PC-3 (cell line): Measurements from ENCODE around the gene IFITM2. TPM values are rescaled to one million over a fixed set of nuclear protein-coding genes. Genes with fewer than 3 reads are reported as not detected.
"Not testable (repeated sequence)": the region's sequence is repeated elsewhere in the genome, so short reads cannot be mapped to it uniquely, and the experiment has no call there.

Source experiments
- ATAC-seq: fragments of 200-7000 bp; cut with Tn5 transposase; 2 replicates; pipeline ENCODE4 v1.9.1; 2020; ENCODE audit warnings: mild to moderate bottlenecking, moderate library complexity
- BruUV-seq: library from RNA; stranded (reverse); fragments of 400-500 nt; replicated peaks from 2 replicates; lab custom pipeline; 2021; lab: Mats Ljungman, UMichigan
- CTCF ChIA-PET: fragments of 300-600 bp; sonication (Branson Sonifier 250); formaldehyde crosslinking; loops from one replicate; lab custom pipeline; 2022; ENCODE audit warnings: antibody characterized with exemption; lab: Charles Lee
- POLR2A ChIA-PET: fragments of 300-600 bp; sonication (Branson Sonifier 250); formaldehyde crosslinking; loops from one replicate; lab custom pipeline; 2022; ENCODE audit warnings: antibody characterized with exemption; ENCODE audit not compliant: unreplicated experiment; lab: Charles Lee
- DNase-seq: peaks from one replicate; pipeline ENCODE4 v3.0.0-alpha.2; 2015
- H2AFZ ChIP-seq: fragments of 300-600 bp; sonication (generic); 2 replicates; pipeline ENCODE4 v1.6.0; 2016; ENCODE audit warnings: antibody characterized with exemption, low read length
- H3F3A ChIP-seq: fragments of 300-600 bp; sonication (generic); one replicate; pipeline ENCODE4 v1.6.0; 2017; ENCODE audit warnings: antibody characterized with exemption, low read length, control low read depth, mild to moderate bottlenecking; ENCODE audit not compliant: unreplicated experiment
- H3K27ac ChIP-seq: fragments of 300-600 bp; sonication (generic); 2 replicates; pipeline ENCODE4 v1.5.1; 2016; ENCODE audit warnings: mild to moderate bottlenecking, low read length
- H3K27me3 ChIP-seq: fragments of 300-600 bp; sonication (generic); 2 replicates; pipeline ENCODE4 v1.6.1; 2016; ENCODE audit warnings: low read length, mixed read lengths
- H3K36me3 ChIP-seq: fragments of 300-600 bp; sonication (generic); 2 replicates; pipeline ENCODE4 v1.6.1; 2016; ENCODE audit warnings: low read depth, mixed run types, low read length, mixed read lengths
- H3K4me1 ChIP-seq: fragments of 300-600 bp; sonication (generic); 2 replicates; pipeline ENCODE4 v1.5.1; 2016; ENCODE audit warnings: low read length; ENCODE audit not compliant: insufficient read depth
- H3K4me2 ChIP-seq: fragments of 300-600 bp; sonication (generic); 2 replicates; pipeline ENCODE4 v1.6.0; 2016; ENCODE audit warnings: low read length
- H3K4me3 ChIP-seq: fragments of 300-600 bp; sonication (generic); 2 replicates; pipeline ENCODE4 v1.5.1; 2016; ENCODE audit warnings: mild to moderate bottlenecking, low read length, mixed read lengths
- H3K79me2 ChIP-seq: fragments of 300-600 bp; sonication (generic); 2 replicates; pipeline ENCODE4 v1.6.1; 2017; ENCODE audit warnings: low read length, mixed read lengths
- H3K9ac ChIP-seq: fragments of 300-600 bp; sonication (generic); 2 replicates; pipeline ENCODE4 v1.6.0; 2016; ENCODE audit warnings: mild to moderate bottlenecking, low read length
- H3K9me2 ChIP-seq: fragments of 300-600 bp; sonication (generic); replicated peaks from 2 replicates; pipeline ENCODE4 v1.6.1; 2016; ENCODE audit warnings: mixed run types, low read length, mixed read lengths
- H3K9me3 ChIP-seq: fragments of 300-600 bp; sonication (generic); 2 replicates; pipeline ENCODE4 v1.6.1; 2016; ENCODE audit warnings: low read length, mixed read lengths
- H4K20me1 ChIP-seq: fragments of 300-600 bp; sonication (generic); 2 replicates; pipeline ENCODE4 v1.6.1; 2016; ENCODE audit warnings: low read length, mixed read lengths
- EZH2phosphoT487 ChIP-seq: fragments of 300-600 bp; sonication (generic); IDR thresholded peaks from 2 replicates; pipeline ENCODE4 v1.6.1; 2018; ENCODE audit warnings: mild to moderate bottlenecking, antibody characterized with exemption, low read length, borderline replicate concordance
- intact Hi-C: fragments of 100-400 bp; cut with micrococcal nuclease; formaldehyde crosslinking; loops from 2 replicates; pipeline ENCODE4 v1.9.0; 2023
- total RNA-seq: library from RNA; depleted of rRNA; stranded (reverse); fragments of >200 nt; gene quantifications from 2 replicates; pipeline ENCODE4 v1.2.3, GENCODE V29; 2014
- TF ChIP-seq, protein P1 (sequence below): fragments of 300-600 bp; sonication (generic); conservative IDR thresholded peaks from 2 replicates; pipeline ENCODE4 v1.5.1; 2017; ENCODE audit warnings: antibody characterized with exemption, low read depth, mild to moderate bottlenecking, low read length

Gene IFITM2
- total RNA-seq, 1 experiment from 2014 or later = 49.0 TPM

DNA sequence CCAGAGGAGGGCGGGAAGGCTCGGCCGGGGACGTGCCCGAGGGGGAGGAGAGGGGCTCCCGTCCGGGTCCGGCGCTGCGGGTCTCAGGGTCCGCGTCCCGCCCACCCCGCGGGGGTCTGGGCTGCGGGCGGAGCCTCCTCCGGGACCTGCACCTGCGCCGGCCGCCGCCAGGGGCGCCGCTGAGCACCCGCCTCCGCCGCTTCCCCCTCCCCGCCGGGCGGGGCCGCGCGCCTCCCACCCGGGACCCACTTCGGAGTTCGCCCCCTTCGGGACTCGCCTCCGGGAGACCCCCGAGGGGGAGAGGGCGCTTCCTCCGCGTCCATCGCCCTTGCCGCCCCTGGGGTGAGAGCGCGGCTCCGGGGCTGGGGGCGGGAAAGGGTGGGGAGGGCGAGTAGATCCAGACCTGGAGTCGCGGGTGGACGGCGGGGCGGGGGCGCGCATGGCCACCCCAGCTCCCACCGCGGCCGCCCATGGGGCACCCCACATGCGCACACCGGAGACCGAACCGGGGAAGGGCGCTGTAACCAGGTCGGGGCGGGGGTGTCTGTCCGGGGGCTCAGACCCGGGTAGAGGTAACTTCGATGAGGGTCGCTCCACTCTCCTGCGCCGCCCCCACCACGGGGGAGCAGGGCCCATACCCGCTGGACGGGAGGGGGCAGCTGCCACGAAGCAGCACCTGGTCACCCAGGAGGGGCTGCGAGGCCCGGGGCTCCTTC is 10.9 kb downstream of the IFITM2 start:
- H3K27me3 ChIP-seq, H4K20me1 ChIP-seq, CTCF ChIA-PET, H3K9me3 ChIP-seq, H3K36me3 ChIP-seq, H3K27ac ChIP-seq, POLR2A ChIA-PET, H3K4me1 ChIP-seq, BruUV-seq, intact Hi-C loops, H3K9me2 ChIP-seq, H2AFZ ChIP-seq, H3F3A ChIP-seq, DNase-seq, H3K9ac ChIP-seq: not testable (repeated sequence)
- Histone ChIP-seq H3K4me3 (peak overlapping the region; percentile 71), H3K4me2 (peak overlapping the region; percentile 86), H3K79me2 (peaks cover 10% of the 10 kb centered on the region)
- peak; percentile 31 for ATAC-seq

GRCh38 chr11:319121-319887 is 11.7 kb downstream of the IFITM2 start:
- peak overlapping the region; percentile 86 for H3K4me2 ChIP-seq
- H3K4me1 ChIP-seq, H2AFZ ChIP-seq, BruUV-seq, H3F3A ChIP-seq, H3K27ac ChIP-seq, H3K9me3 ChIP-seq, H3K27me3 ChIP-seq, intact Hi-C loops, POLR2A ChIA-PET, H3K9me2 ChIP-seq, H4K20me1 ChIP-seq, CTCF ChIA-PET, H3K36me3 ChIP-seq: not testable (repeated sequence)
- ATAC-seq = peak; percentile 46
- H3K9ac ChIP-seq = peak overlapping the region; percentile 33
- peak; percentile 13 for DNase-seq
- H3K79me2 ChIP-seq = peaks cover 10% of the 10 kb centered on the region
- H3K4me3 ChIP-seq = peak overlapping the region; percentile 71

- H3K9me3 ChIP-seq, BruUV-seq, H3K27ac ChIP-seq, H3K27me3 ChIP-seq, POLR2A ChIA-PET, CTCF ChIA-PET, DNase-seq, H3F3A ChIP-seq, intact Hi-C loops, H2AFZ ChIP-seq, H4K20me1 ChIP-seq, H3K9me2 ChIP-seq, H3K4me1 ChIP-seq, H3K36me3 ChIP-seq: not testable (repeated sequence)
- Histone ChIP-seq H3K79me2 (peaks cover 10% of the 10 kb centered on the region), H3K4me3 (peak overlapping the region; percentile 82), H3K4me2 (peak overlapping the region; percentile 86), H3K9ac (peak overlapping the region; percentile 74)
- ATAC-seq = peak; percentile 1
These were observed 12.3 kb downstream of the IFITM2 start for GRCh38 chr11:319888-320273.

GRCh38 chr11:324156-324555 is 16.5 kb downstream of the IFITM2 start:
- Histone ChIP-seq H3K4me1 (no peaks in the 10 kb centered on the region; the same call in 1 of the 2 replicates), H3K27me3 (no peaks in the 10 kb centered on the region), H3K9me2 (no peaks in the 10 kb centered on the region), H3K9me3 (no peaks in the 10 kb centered on the region), H3K79me2 (peaks cover 10% of the 10 kb centered on the region), H2AFZ (no peak overlapping the region), H3F3A (no peaks in the 10 kb centered on the region), H4K20me1 (no peaks in the 10 kb centered on the region), H3K4me2 (no peak overlapping the region), H3K9ac (no peak overlapping the region), H3K36me3 (no peaks in the 10 kb centered on the region), H3K27ac (no peak overlapping the region), H3K4me3 (no peak overlapping the region)
- intact Hi-C loops = no loop called here
- DNase-seq (no peak), ATAC-seq (no peak)
- POLR2A ChIA-PET = no interaction called here
- TF ChIP-seq, protein P1, sequence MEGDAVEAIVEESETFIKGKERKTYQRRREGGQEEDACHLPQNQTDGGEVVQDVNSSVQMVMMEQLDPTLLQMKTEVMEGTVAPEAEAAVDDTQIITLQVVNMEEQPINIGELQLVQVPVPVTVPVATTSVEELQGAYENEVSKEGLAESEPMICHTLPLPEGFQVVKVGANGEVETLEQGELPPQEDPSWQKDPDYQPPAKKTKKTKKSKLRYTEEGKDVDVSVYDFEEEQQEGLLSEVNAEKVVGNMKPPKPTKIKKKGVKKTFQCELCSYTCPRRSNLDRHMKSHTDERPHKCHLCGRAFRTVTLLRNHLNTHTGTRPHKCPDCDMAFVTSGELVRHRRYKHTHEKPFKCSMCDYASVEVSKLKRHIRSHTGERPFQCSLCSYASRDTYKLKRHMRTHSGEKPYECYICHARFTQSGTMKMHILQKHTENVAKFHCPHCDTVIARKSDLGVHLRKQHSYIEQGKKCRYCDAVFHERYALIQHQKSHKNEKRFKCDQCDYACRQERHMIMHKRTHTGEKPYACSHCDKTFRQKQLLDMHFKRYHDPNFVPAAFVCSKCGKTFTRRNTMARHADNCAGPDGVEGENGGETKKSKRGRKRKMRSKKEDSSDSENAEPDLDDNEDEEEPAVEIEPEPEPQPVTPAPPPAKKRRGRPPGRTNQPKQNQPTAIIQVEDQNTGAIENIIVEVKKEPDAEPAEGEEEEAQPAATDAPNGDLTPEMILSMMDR = no peak
- TF ChIP-seq EZH2phosphoT487 = no peak
- CTCF ChIA-PET = no interaction called here
- BruUV-seq = no TSS peak

DNA sequence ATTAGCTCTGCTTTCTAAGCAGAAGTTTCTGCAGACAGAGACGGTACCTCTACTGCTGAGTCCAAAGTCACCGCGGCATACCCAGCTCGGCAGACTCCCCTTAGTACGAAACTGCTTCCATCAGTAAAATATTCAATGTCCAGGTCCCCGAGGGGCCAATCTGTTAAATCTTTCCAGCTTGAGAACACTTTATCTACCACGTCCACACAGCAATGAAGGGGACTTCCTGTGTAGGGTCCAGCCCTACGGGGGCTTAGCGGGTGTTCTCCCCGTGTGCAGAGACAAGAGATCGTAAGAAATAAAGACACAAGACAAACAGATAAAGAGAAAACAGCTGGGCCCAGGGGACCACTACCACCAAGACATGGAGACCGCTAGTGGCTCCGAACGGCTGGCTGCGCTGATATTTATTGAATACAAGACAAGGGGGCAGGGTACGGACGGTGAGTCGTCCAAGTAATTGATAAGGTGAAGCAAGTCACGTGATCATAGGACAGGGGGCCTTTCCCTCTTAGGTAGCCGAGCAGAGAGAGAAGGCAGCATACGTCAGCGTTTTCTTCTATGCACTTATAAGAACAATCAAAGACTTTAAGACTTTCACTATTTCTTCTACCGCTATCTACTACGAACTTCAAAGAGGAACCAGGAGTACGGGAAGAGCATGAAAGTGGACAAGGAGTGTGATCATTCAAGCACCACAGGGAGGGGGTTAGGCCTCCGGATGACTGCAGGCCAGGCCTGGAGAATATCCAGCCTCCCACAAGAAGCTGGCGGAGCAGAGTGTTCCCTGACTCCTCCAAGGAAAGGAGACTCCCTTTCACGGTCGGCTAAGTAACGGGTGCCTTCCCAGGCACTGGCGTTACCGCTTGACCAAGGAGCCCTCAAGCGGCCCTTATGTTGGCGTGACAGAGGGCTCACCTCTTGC is 17.2 kb downstream of the IFITM2 start:
- CTCF ChIA-PET, H3K36me3 ChIP-seq, H3K4me2 ChIP-seq, BruUV-seq, H3K9me2 ChIP-seq, H2AFZ ChIP-seq, H3K9me3 ChIP-seq, H3K9ac ChIP-seq, intact Hi-C loops, ATAC-seq, H3K79me2 ChIP-seq, H3F3A ChIP-seq, DNase-seq, H3K4me1 ChIP-seq, H3K27me3 ChIP-seq, POLR2A ChIA-PET, H4K20me1 ChIP-seq, H3K4me3 ChIP-seq, H3K27ac ChIP-seq: not testable (repeated sequence)
